Transverse colon (tissue), 4 donors: ENCODE data around the gene MEGF10. TPM values are rescaled to one million over a fixed set of nuclear protein-coding genes. Genes with fewer than 3 reads are reported as not detected.

Source experiments
- DNase-seq: peaks from one replicate; pipeline ENCODE4 v3.0.0-alpha.2; 2019
- H3K27ac ChIP-seq, 4 donors: fragments of 200-600 bp; sonication (generic); 2 replicates each; pipeline ENCODE4 v1.5.1; 2016 to 2018; ENCODE audit warnings: inconsistent platforms in 4 of 4
- H3K27me3 ChIP-seq: fragments of 200-600 bp; sonication (generic); 2 replicates; pipeline ENCODE4 v1.5.1; 2017; ENCODE audit warnings: inconsistent platforms
- H3K36me3 ChIP-seq, 4 donors: fragments of 200-600 bp; sonication (generic); 2 replicates each; pipeline ENCODE4 v1.5.1; 2017 to 2019; ENCODE audit warnings: inconsistent platforms in 4 of 4
- H3K4me1 ChIP-seq, 4 donors: fragments of 200-600 bp; sonication (generic); 2 replicates each; pipeline ENCODE4 v1.5.1; 2017 to 2020; ENCODE audit warnings: inconsistent platforms in 4 of 4
- H3K4me3 ChIP-seq, 4 donors: fragments of 200-600 bp; sonication (generic); 1 replicate in 1 of 4; 2 replicates in 3 of 4; pipeline versions ENCODE4 v1.5.1 to v1.6.1; 2017 to 2019; ENCODE audit warnings: inconsistent platforms in 4 of 4
- H3K9me3 ChIP-seq, 2 donors: fragments of 200-600 bp; sonication (generic); 2 replicates each; pipeline ENCODE4 v1.5.1; 2017 to 2019; ENCODE audit warnings: inconsistent platforms in 2 of 2
- CTCF ChIP-seq, 5 experiments: fragments of 200-600 bp in 3 of 5; fragments of 450-650 bp in 2 of 5; sonication (generic) in 3 of 5; IDR thresholded peaks; 1 replicate in 2 of 5; 2 replicates in 3 of 5; pipeline ENCODE4 v1.5.1; 2016 to 2017; ENCODE audit warnings: antibody characterized with exemption in 5 of 5, inconsistent platforms in 3 of 5, mild to moderate bottlenecking in 2 of 5, moderate library complexity in 1 of 5
- EP300 ChIP-seq: sonication (generic); formaldehyde crosslinking; IDR thresholded peaks from one replicate; pipeline ENCODE4 v1.6.1; 2017; ENCODE audit warnings: antibody characterized with exemption, low read depth
- POLR2A ChIP-seq: fragments of 450-650 bp; IDR thresholded peaks from one replicate; pipeline ENCODE4 v1.6.1; 2016; ENCODE audit warnings: antibody characterized with exemption, mild to moderate bottlenecking, moderate library complexity
- POLR2AphosphoS5 ChIP-seq, 3 donors: sonication (generic); formaldehyde crosslinking; IDR thresholded peaks; one replicate each; pipeline ENCODE4 v1.6.1; 2016; ENCODE audit warnings: antibody characterized with exemption in 3 of 3
- WGBS, 2 donors: methylation state at CpG; one replicate each; pipeline ENCODE4 v1.1.5; 2018; ENCODE audit warnings: low coverage in 1 of 2; 5-methylcytosine and 5-hydroxymethylcytosine counted together
- in situ Hi-C, 4 donors: fragments of 200-750 bp; cut with MboI; loops; one replicate each; pipeline versions ENCODE4 v1.15.0 to v1.15.1; 2017; ENCODE audit warnings: low sequenced_read_pairs in 3 of 4, low pct_ligation_motif_present in 1 of 4, low pct_unique_long_range_greater_than_20kb in 1 of 4
- intact Hi-C: fragments of 100-400 bp; cut with DNase I; formaldehyde crosslinking; loops from one replicate; pipeline ENCODE4 v1.15.1; 2023; ENCODE audit warnings: low total_unique reads
- total RNA-seq, 4 donors: library from RNA; depleted of rRNA; stranded (reverse); fragments of >200 nt; gene quantifications; one replicate each; pipeline ENCODE4 v1.1.0, GENCODE V29; 2016

MEGF10 gene
- total RNA-seq, 4 donors from 2014 or later = 0.68 to 3.0 (median 2.9) TPM; not detected in 1

DNA sequence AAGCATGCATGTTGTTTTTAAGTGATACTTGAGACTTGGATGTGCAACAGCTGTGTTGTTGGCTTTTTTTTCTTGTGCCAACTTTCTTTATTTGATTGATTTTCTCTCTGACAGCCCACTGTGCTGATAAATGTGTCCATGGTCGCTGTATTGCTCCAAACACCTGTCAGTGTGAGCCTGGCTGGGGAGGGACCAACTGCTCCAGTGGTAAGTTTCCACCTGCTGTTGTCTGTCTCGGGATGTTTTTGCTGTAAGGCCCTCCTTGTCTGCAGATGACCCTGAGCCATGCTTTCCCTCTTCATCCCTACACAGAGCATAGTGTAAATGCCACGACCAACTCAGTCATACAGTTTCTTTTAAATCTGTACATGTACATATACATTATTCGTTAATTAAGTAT, 79.2 kb downstream of the MEGF10 start:
- Histone ChIP-seq H3K27ac (no peak overlapping the region), H3K4me3 (no peak overlapping the region), H3K36me3 (no peaks in the 10 kb centered on the region), H3K9me3 (no peaks in the 10 kb centered on the region), H3K27me3 (no peaks in the 10 kb centered on the region), H3K4me1 (no peaks in the 10 kb centered on the region)
- in situ Hi-C loops = no loop called here
- WGBS, 2 donors = 44 to 56% methylated on average over 3 to 4 of the region's 4 CpGs
- intact Hi-C loops = no loop called here
- TF ChIP-seq POLR2AphosphoS5 (IDR thresholded peaks at IDR 0.05) = no peak
- no peak for TF ChIP-seq EP300
- TF ChIP-seq CTCF (IDR thresholded peaks at IDR 0.05) = no peak
- no peak for TF ChIP-seq POLR2A
- no peak for DNase-seq

DNA sequence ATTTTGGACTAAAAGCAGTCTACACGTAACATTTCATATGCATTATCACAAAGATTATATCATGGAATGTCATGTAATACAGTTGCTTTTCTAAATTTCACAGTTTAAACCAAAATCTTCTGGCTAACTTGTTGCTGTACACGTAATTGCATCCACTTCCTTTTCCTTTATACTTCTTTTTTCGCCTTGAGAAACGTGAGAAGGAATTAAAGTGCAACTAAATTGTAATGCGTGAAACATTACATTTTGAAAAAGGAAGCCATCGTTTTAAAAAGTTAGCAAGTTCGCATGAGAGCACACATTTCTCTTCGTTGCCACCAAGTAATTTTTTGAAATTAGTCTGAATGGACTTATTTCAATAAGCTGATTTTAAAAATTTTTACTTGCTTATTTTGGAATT, 80.0 kb downstream of the MEGF10 start:
- TF ChIP-seq CTCF (IDR thresholded peaks at IDR 0.05) (no peak), POLR2AphosphoS5 (IDR thresholded peaks at IDR 0.05) (no peak), POLR2A (no peak), EP300 (no peak)
- Histone ChIP-seq H3K9me3 (no peaks in the 10 kb centered on the region), H3K27me3 (no peaks in the 10 kb centered on the region), H3K4me1 (no peaks in the 10 kb centered on the region), H3K27ac (no peak overlapping the region), H3K36me3 (no peaks in the 10 kb centered on the region), H3K4me3 (no peak overlapping the region)
- intact Hi-C loops (no loop called here), in situ Hi-C loops (no loop called here)
- DNase-seq = no peak
- 76 to 77% methylated on average over 8 of the region's 8 CpGs for WGBS, 2 donors

GRCh38 chr5:127373858-127374491, 83.4 kb downstream of the MEGF10 start:
- Histone ChIP-seq H3K36me3 (no peaks in the 10 kb centered on the region), H3K27ac (no peak overlapping the region), H3K9me3 (no peaks in the 10 kb centered on the region), H3K27me3 (no peaks in the 10 kb centered on the region), H3K4me1 (no peaks in the 10 kb centered on the region), H3K4me3 (no peak overlapping the region)
- no peak for DNase-seq
- no peak for TF ChIP-seq POLR2A
- no peak for TF ChIP-seq POLR2AphosphoS5 (IDR thresholded peaks at IDR 0.05)
- peak in 3 of 5 experiments; percentile 12 to 35 (median 18) for TF ChIP-seq CTCF (IDR thresholded peaks at IDR 0.05)
- in situ Hi-C loops = no loop called here
- intact Hi-C loops = no loop called here
- 73% methylated on average over 6 of the region's 6 CpGs for WGBS, 2 donors

DNA sequence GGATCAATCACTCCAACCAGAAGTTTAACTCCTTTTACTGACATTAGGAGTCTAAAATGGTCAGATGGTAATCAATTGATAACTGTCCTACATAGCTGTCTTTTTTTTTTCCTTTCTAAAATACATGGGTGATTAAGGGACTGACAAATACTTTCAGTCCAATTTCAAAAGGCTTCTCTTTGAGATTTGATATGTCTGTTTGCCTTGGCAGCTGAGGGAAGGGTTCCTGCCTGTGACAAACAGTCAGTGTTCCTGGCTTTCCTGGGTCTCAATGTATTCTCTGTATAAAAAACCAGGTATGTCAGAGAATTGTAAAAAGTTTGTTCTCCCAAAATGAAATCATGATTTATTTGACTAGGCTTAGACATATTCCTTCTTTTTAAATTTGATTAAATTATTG, 84.5 kb downstream of the MEGF10 start:
- Histone ChIP-seq H3K27ac (no peak overlapping the region), H3K4me1 (no peaks in the 10 kb centered on the region), H3K36me3 (no peaks in the 10 kb centered on the region), H3K4me3 (no peak overlapping the region), H3K27me3 (no peaks in the 10 kb centered on the region), H3K9me3 (no peaks in the 10 kb centered on the region)
- in situ Hi-C loops (no loop called here), intact Hi-C loops (no loop called here)
- TF ChIP-seq POLR2A = no peak
- no peak for TF ChIP-seq EP300
- TF ChIP-seq POLR2AphosphoS5 (IDR thresholded peaks at IDR 0.05) = no peak
- no peak for TF ChIP-seq CTCF (IDR thresholded peaks at IDR 0.05)
- DNase-seq = no peak
